ENCODE results near the gene GOLIM4. TPM values are rescaled to one million over a fixed set of nuclear protein-coding genes. Genes with fewer than 3 reads are reported as not detected.
"Not testable (repeated sequence)": the region's sequence is repeated elsewhere in the genome, so short reads cannot be mapped to it uniquely, and the experiment has no call there.

Gene GOLIM4
- total and polyA plus RNA-seq, 4 donors, result 17.9 to 47.9 (median 32.7) TPM

- peaks cover 8 to 34% (median 14%) of the 10 kb centered on the region in 4 donors for H3K4me1 ChIP-seq (ENCODE audit: control insufficient read depth in 4 of 4, insufficient read depth in 4 of 4, low read length in 3 of 4)
- not testable (repeated sequence) for H3K9ac ChIP-seq (ENCODE audit: low read depth in 1 of 2, low read length in 2 of 2); H3K4me3 ChIP-seq (ENCODE audit: low read depth in 1 of 3, low read length in 3 of 3); H3K27me3 ChIP-seq (ENCODE audit: control insufficient read depth in 4 of 4, insufficient read depth in 4 of 4, low read length in 3 of 4); H3K36me3 ChIP-seq (ENCODE audit: control insufficient read depth in 4 of 4, insufficient read depth in 3 of 4, low read depth in 1 of 4, low read length in 3 of 4); DNase-seq (ENCODE audit: low spot score); H3K9me3 ChIP-seq (ENCODE audit: control insufficient read depth in 4 of 4, low read length in 3 of 4)
- TF ChIP-seq YY1 (IDR thresholded peaks at IDR 0.05) (peak; percentile 36), RXRA (IDR thresholded peaks at IDR 0.05) (peak; percentile 52 to 69), REST (IDR thresholded peaks at IDR 0.05) (peak; percentile 16), NR2F2 (IDR thresholded peaks at IDR 0.05) (peak; percentile 14), SP1 (IDR thresholded peaks at IDR 0.05) (peak; percentile 90), HNF4G (IDR thresholded peaks at IDR 0.05) (peak; percentile 92), RAD21 (IDR thresholded peaks at IDR 0.05) (peak in 1 of 2 donors; percentile 14), HNF4A (conservative IDR thresholded peaks at IDR 0.05) (peak; percentile 91 to 97), JUND (IDR thresholded peaks at IDR 0.05) (peak; percentile 34 to 62)
- TF ChIP-seq, protein P1, sequence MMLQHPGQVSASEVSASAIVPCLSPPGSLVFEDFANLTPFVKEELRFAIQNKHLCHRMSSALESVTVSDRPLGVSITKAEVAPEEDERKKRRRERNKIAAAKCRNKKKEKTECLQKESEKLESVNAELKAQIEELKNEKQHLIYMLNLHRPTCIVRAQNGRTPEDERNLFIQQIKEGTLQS (IDR thresholded peaks at IDR 0.05), result peak; percentile 89
- H3K27ac ChIP-seq (ENCODE audit: low read depth in 1 of 2, low read length in 2 of 2), result peak overlapping the region; percentile 13 to 48
- 60% methylated on average over 7 of the region's 7 CpGs for WGBS
Measured at GRCh38 chr3:168056398-168057230, 39.1 kb downstream of the GOLIM4 start.

- Histone ChIP-seq H3K4me3 (ENCODE audit: low read depth in 1 of 3, low read length in 3 of 3) (no peak overlapping the region), H3K36me3 (ENCODE audit: control insufficient read depth in 4 of 4, insufficient read depth in 3 of 4, low read depth in 1 of 4, low read length in 3 of 4) (no peaks in the 10 kb centered on the region), H3K4me1 (ENCODE audit: control insufficient read depth in 4 of 4, insufficient read depth in 4 of 4, low read length in 3 of 4) (peaks cover 4 to 38% (median 12%) of the 10 kb centered on the region in 4 donors), H3K9me3 (ENCODE audit: control insufficient read depth in 4 of 4, low read length in 3 of 4) (no peaks in the 10 kb centered on the region), H3K27me3 (ENCODE audit: control insufficient read depth in 4 of 4, insufficient read depth in 4 of 4, low read length in 3 of 4) (no peaks in the 10 kb centered on the region), H3K9ac (ENCODE audit: low read depth in 1 of 2, low read length in 2 of 2) (no peak overlapping the region), H3K27ac (ENCODE audit: low read depth in 1 of 2, low read length in 2 of 2) (no peak overlapping the region)
- TF ChIP-seq, protein P1 (IDR thresholded peaks at IDR 0.05), result no peak
- DNase-seq (ENCODE audit: low spot score), result no peak
- 96% methylated on average over 5 of the region's 5 CpGs for WGBS
Measured at GRCh38 chr3:168054447-168054846, 41.3 kb downstream of the GOLIM4 start.

GRCh38 chr3:168053115-168053514, 42.6 kb downstream of the GOLIM4 start:
- Histone ChIP-seq H3K4me3 (ENCODE audit: low read depth in 1 of 3, low read length in 3 of 3) (no peak overlapping the region), H3K36me3 (ENCODE audit: control insufficient read depth in 4 of 4, insufficient read depth in 3 of 4, low read depth in 1 of 4, low read length in 3 of 4) (no peaks in the 10 kb centered on the region), H3K27ac (ENCODE audit: low read depth in 1 of 2, low read length in 2 of 2) (no peak overlapping the region), H3K9me3 (ENCODE audit: control insufficient read depth in 4 of 4, low read length in 3 of 4) (no peaks in the 10 kb centered on the region), H3K4me1 (ENCODE audit: control insufficient read depth in 4 of 4, insufficient read depth in 4 of 4, low read length in 3 of 4) (peaks cover 2 to 43% (median 14%) of the 10 kb centered on the region in 4 donors), H3K27me3 (ENCODE audit: control insufficient read depth in 4 of 4, insufficient read depth in 4 of 4, low read length in 3 of 4) (no peaks in the 10 kb centered on the region), H3K9ac (ENCODE audit: low read depth in 1 of 2, low read length in 2 of 2) (no peak overlapping the region)
- WGBS, result 36% methylated on average over 2 of the region's 2 CpGs
- no peak for DNase-seq (ENCODE audit: low spot score)
- TF ChIP-seq MAX (IDR thresholded peaks at IDR 0.05) (no peak), ZBTB33 (IDR thresholded peaks at IDR 0.05) (no peak), RAD21 (IDR thresholded peaks at IDR 0.05) (peak; percentile 63 to 65), YY1 (IDR thresholded peaks at IDR 0.05) (no peak), RXRA (IDR thresholded peaks at IDR 0.05) (no peak), GABPA (IDR thresholded peaks at IDR 0.05 in 1 of 2, conservative IDR thresholded peaks at IDR 0.05 in 1 of 2) (no peak), FOXA2 (IDR thresholded peaks at IDR 0.05) (no peak), TAF1 (conservative IDR thresholded peaks at IDR 0.05) (no peak), HNF4A (conservative IDR thresholded peaks at IDR 0.05) (peak in 1 of 2 donors; percentile 5), EGR1 (IDR thresholded peaks at IDR 0.05; ENCODE audit: low read depth in 2 of 2) (no peak), REST (IDR thresholded peaks at IDR 0.05) (no peak), JUND (IDR thresholded peaks at IDR 0.05) (no peak), SP1 (IDR thresholded peaks at IDR 0.05) (no peak)

Measured in liver (tissue), 9 donors.